GM23338 (cell line): ENCODE data around the gene AP3D1. TPM values are rescaled to one million over a fixed set of nuclear protein-coding genes. Genes with fewer than 3 reads are reported as not detected.

Source experiments
- ATAC-seq: fragments of 200-7000 bp; cut with Tn5 transposase; 3 replicates; pipeline ENCODE4 v1.9.1; 2020
- DNase-seq: peaks from one replicate; pipeline ENCODE4 v3.0.0-alpha.2; 2015; ENCODE audit warnings: low spot score
- H2AFZ ChIP-seq: fragments of 200-600 bp; sonication (generic); 2 replicates; pipeline ENCODE4 v1.8.0; 2016; ENCODE audit warnings: antibody characterized with exemption, mild to moderate bottlenecking, moderate library complexity
- H3F3A ChIP-seq: fragments of 200-600 bp; sonication (generic); replicated peaks from 2 replicates; pipeline ENCODE4 v1.8.0; 2017; ENCODE audit warnings: antibody characterized with exemption, mixed run types, low read depth
- H3K27ac ChIP-seq: fragments of 200-600 bp; sonication (generic); 2 replicates; pipeline ENCODE4 v1.6.1; 2016; ENCODE audit warnings: low read depth
- H3K27me3 ChIP-seq: fragments of 200-600 bp; sonication (generic); 2 replicates; pipeline ENCODE4 v1.8.0; 2016; ENCODE audit warnings: mild to moderate bottlenecking, mixed run types, moderate library complexity; ENCODE audit not compliant: insufficient read depth
- H3K36me3 ChIP-seq: fragments of 200-600 bp; sonication (generic); 2 replicates; pipeline ENCODE4 v1.8.0; 2016; ENCODE audit warnings: mild to moderate bottlenecking; ENCODE audit not compliant: insufficient read depth
- H3K4me1 ChIP-seq: fragments of 200-600 bp; sonication (generic); 2 replicates; pipeline ENCODE4 v1.8.0; 2016; ENCODE audit warnings: mild to moderate bottlenecking, moderate library complexity; ENCODE audit not compliant: insufficient read depth
- H3K4me2 ChIP-seq: fragments of 200-600 bp; sonication (generic); 2 replicates; pipeline ENCODE4 v1.7.1; 2017; ENCODE audit warnings: mixed run types
- H3K4me3 ChIP-seq: fragments of 200-600 bp; sonication (generic); 2 replicates; pipeline ENCODE4 v1.6.1; 2016; ENCODE audit warnings: mixed run types
- H3K79me2 ChIP-seq: fragments of 200-600 bp; sonication (generic); replicated peaks from 2 replicates; pipeline ENCODE4 v1.8.0; 2017; ENCODE audit warnings: mild to moderate bottlenecking; ENCODE audit not compliant: insufficient read depth
- H3K9me2 ChIP-seq: fragments of 200-600 bp; sonication (generic); 2 replicates; pipeline ENCODE4 v1.8.0; 2017; ENCODE audit not compliant: insufficient read depth
- H4K20me1 ChIP-seq: fragments of 200-600 bp; sonication (generic); replicated peaks from 2 replicates; pipeline ENCODE4 v1.8.0; 2017; ENCODE audit warnings: mild to moderate bottlenecking; ENCODE audit not compliant: insufficient read depth
- H3K27ac Mint-ChIP-seq: 2 replicates; pipeline ENCODE4 v1.8.0; 2020; ENCODE audit warnings: inconsistent platforms, mild to moderate bottlenecking, moderate library complexity, mixed read lengths
- H3K27me3 Mint-ChIP-seq: 3 replicates; pipeline ENCODE4 v1.8.0; 2022; ENCODE audit warnings: low read depth, mild to moderate bottlenecking, moderate library complexity, mixed read lengths, inconsistent platforms; ENCODE audit not compliant: insufficient read depth, poor library complexity
- H3K36me3 Mint-ChIP-seq: 3 replicates; pipeline ENCODE4 v1.8.0; 2021; ENCODE audit warnings: low read depth, mild to moderate bottlenecking, inconsistent platforms, moderate library complexity, mixed read lengths
- H3K4me1 Mint-ChIP-seq: 3 replicates; pipeline ENCODE4 v1.8.0; 2020; ENCODE audit warnings: mild to moderate bottlenecking, inconsistent platforms, mixed read lengths
- H3K4me3 Mint-ChIP-seq: 3 replicates; pipeline ENCODE4 v1.8.0; 2021; ENCODE audit warnings: moderate library complexity, mild to moderate bottlenecking, inconsistent platforms, mixed read lengths
- H3K9me3 Mint-ChIP-seq: 3 replicates; pipeline ENCODE4 v1.8.0; 2020; ENCODE audit warnings: moderate library complexity, mild to moderate bottlenecking, inconsistent platforms, mixed read lengths
- CREB1 ChIP-seq: fragments of 250-450 bp; sonication (Bioruptor Pico); IDR thresholded peaks from 2 replicates; pipeline ENCODE4 v1.5.0; 2020; ENCODE audit warnings: low read depth, mild to moderate bottlenecking, moderate library complexity
- CTCF ChIP-seq, 2 experiments: fragments of 200-600 bp in 1 of 2; sonication (generic) in 1 of 2; conservative IDR thresholded peaks; 2 replicates each; pipeline versions ENCODE4 v1.5.1 to v1.6.1; 2016 to 2017; ENCODE audit warnings: antibody characterized with exemption in 2 of 2, low read depth in 2 of 2, mild to moderate bottlenecking in 2 of 2, moderate library complexity in 1 of 2
- EZH2phosphoT487 ChIP-seq: fragments of 200-600 bp; sonication (generic); IDR thresholded peaks from one replicate; pipeline ENCODE4 v1.8.1; 2018; ENCODE audit warnings: antibody characterized with exemption; ENCODE audit not compliant: unreplicated experiment
- POLR2AphosphoS5 ChIP-seq: IDR thresholded peaks from 2 replicates; pipeline ENCODE4 v1.6.1; 2016; ENCODE audit warnings: antibody characterized with exemption, low read depth
- REST ChIP-seq: IDR thresholded peaks from one replicate; pipeline ENCODE4 v1.6.1; 2018; ENCODE audit warnings: antibody characterized with exemption; ENCODE audit not compliant: unreplicated experiment
- STAT1 ChIP-seq: IDR thresholded peaks from one replicate; pipeline ENCODE4 v1.6.1; 2016; ENCODE audit warnings: antibody characterized with exemption; ENCODE audit not compliant: unreplicated experiment
- polyA plus RNA-seq: library from polyadenylated mRNA; unstranded; fragments of >200 nt; fragmentation: Nextera tagmentation; extraction: Ambion mirVana; gene quantifications from 2 replicates; pipeline ENCODE4 v1.2.1, GENCODE V29; 2016
- total RNA-seq: library from RNA; depleted of rRNA; stranded (reverse); fragments of >200 nt; shearing (Covaris generic); gene quantifications from 2 replicates; pipeline ENCODE4 v1.2.3, GENCODE V29; 2014

Gene AP3D1
- total and polyA plus RNA-seq, 2 experiments from 2014 or later: 101 to 236 TPM

GRCh38 chr19:2061495-2062388, 89.6 kb downstream of the AP3D1 start (continued):
- TF ChIP-seq CTCF (conservative IDR thresholded peaks at IDR 0.05; ENCODE audit: low read depth in 2 of 2): peak; percentile 17 to 25; a peak in 2 of 4 replicates

DNA sequence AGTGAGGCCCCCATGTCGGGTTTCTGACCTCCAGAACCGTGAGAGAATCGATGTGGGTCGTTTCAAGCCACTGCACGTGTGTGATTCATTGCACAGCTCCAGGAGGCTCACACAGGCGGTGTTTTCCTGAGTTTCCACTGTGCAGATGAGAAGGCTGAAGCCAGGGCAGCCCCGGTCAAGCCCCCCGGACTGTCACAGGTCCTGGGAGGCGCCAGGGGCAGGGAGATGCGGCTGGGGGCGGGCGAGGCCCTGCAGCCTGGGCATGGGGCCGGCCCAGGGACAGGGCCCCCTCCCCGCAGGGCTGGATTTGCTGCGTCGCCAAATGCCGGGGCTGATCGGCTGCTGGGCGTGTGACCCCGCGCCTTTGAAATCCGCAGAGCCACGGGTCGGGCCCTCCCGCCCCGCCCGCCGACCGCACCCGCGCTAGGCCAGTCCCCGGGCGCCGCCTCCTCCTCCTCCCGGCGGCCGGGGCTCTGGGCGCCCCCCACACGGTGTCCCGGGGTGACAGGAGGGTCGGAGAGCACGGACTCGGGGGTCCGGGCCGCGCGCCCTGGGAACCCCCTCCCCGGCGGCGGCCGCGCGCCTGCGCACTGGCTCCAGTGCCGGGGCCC, 90.4 kb downstream of the AP3D1 start:
- peak overlapping the region; percentile 52; the same call in 1 of the 2 replicates for H2AFZ ChIP-seq
- no peaks in the 10 kb centered on the region for H3K9me3 Mint-ChIP-seq
- H3F3A ChIP-seq: peaks cover 13% of the 10 kb centered on the region; the same call in 1 of the 2 replicates
- peaks cover 24% of the 10 kb centered on the region for H3K4me1 Mint-ChIP-seq
- peak overlapping the region; percentile 84 for H3K4me3 Mint-ChIP-seq
- H3K9me2 ChIP-seq: no peaks in the 10 kb centered on the region
- no peaks in the 10 kb centered on the region; the same call in 2 of the 3 replicates for H3K36me3 Mint-ChIP-seq
- ATAC-seq (peak; percentile 51), DNase-seq (peak; percentile 74)
- H3K27ac Mint-ChIP-seq: peak overlapping the region; percentile 96
- no peaks in the 10 kb centered on the region for H3K79me2 ChIP-seq
- no peaks in the 10 kb centered on the region for H4K20me1 ChIP-seq
- no peaks in the 10 kb centered on the region for H3K36me3 ChIP-seq
- TF ChIP-seq EZH2phosphoT487 (no peak), CREB1 (CRISPR knock-in tag) (no peak), REST (no peak), POLR2AphosphoS5 (peak; percentile 10; the same call in 1 of the 2 replicates), CTCF (conservative IDR thresholded peaks at IDR 0.05; ENCODE audit: low read depth in 2 of 2) (no peak), STAT1 (no peak)
- H3K27ac ChIP-seq: peak overlapping the region; percentile 84; the same call in 1 of the 2 replicates
- peak overlapping the region; percentile 98 for H3K4me2 ChIP-seq
- H3K4me1 ChIP-seq: peaks cover 21% of the 10 kb centered on the region
- peak overlapping the region; percentile 83 for H3K4me3 ChIP-seq
- peaks cover 8% of the 10 kb centered on the region for H3K27me3 Mint-ChIP-seq
- H3K27me3 ChIP-seq: no peaks in the 10 kb centered on the region
